ENCODE results near the gene AP2A2. TPM values are rescaled to one million over a fixed set of nuclear protein-coding genes. Genes with fewer than 3 reads are reported as not detected.
A peak's percentile ranks its signal among the peaks of the same experiment; 100 is the strongest.

Gene AP2A2
- total RNA-seq, 2 experiments from 2014 or later, result 45.9 to 46.6 TPM

- no peak for TF ChIP-seq CTCF (IDR thresholded peaks at IDR 0.05)
- ChIA-PET POLR2A (no interaction called here), CTCF (no interaction called here)
- Mint-ChIP-seq H3K36me3 (ENCODE audit: low read depth) (peaks cover 57% of the 10 kb centered on the region), H3K4me3 (no peak overlapping the region), H3K4me1 (ENCODE audit: low read depth) (peaks cover 14% of the 10 kb centered on the region), H3K9me3 (no peaks in the 10 kb centered on the region), H3K27ac (peak overlapping the region; percentile 33), H3K27me3 (no peaks in the 10 kb centered on the region)
- Histone ChIP-seq H3K27ac (ENCODE audit: low read depth in 1 of 2, low read length in 2 of 2) (no peak overlapping the region), H3K9me3 (ENCODE audit: control insufficient read depth in 1 of 2, insufficient read depth in 1 of 2, low read length in 2 of 2) (no peaks in the 10 kb centered on the region), H3K27me3 (ENCODE audit: control insufficient read depth in 1 of 2, insufficient read depth in 2 of 2, low read length in 2 of 2) (no peaks in the 10 kb centered on the region), H3K36me3 (ENCODE audit: insufficient read depth, low read length) (peaks cover 51% of the 10 kb centered on the region), H3K4me1 (ENCODE audit: insufficient read depth, low read length) (peaks cover 8% of the 10 kb centered on the region), H3K4me3 (ENCODE audit: low read length) (no peak overlapping the region)
- intact Hi-C loops (cut with DNase I, micrococcal nuclease), result no loop called here
- no peak for ATAC-seq (ENCODE audit: poor library complexity)
- DNase-seq, result no peak
These were observed 37.0 kb downstream of the AP2A2 start for GRCh38 chr11:962688-963087.

GRCh38 chr11:963852-964251, 38.2 kb downstream of the AP2A2 start:
- Mint-ChIP-seq H3K4me1 (ENCODE audit: low read depth) (peaks cover 14% of the 10 kb centered on the region), H3K9me3 (no peaks in the 10 kb centered on the region), H3K36me3 (ENCODE audit: low read depth) (peaks cover 48% of the 10 kb centered on the region), H3K4me3 (no peak overlapping the region), H3K27ac (no peak overlapping the region), H3K27me3 (no peaks in the 10 kb centered on the region)
- Histone ChIP-seq H3K36me3 (ENCODE audit: insufficient read depth, low read length) (peaks cover 47% of the 10 kb centered on the region), H3K27me3 (ENCODE audit: control insufficient read depth in 1 of 2, insufficient read depth in 2 of 2, low read length in 2 of 2) (no peaks in the 10 kb centered on the region), H3K9me3 (ENCODE audit: control insufficient read depth in 1 of 2, insufficient read depth in 1 of 2, low read length in 2 of 2) (no peaks in the 10 kb centered on the region), H3K4me3 (ENCODE audit: low read length) (no peak overlapping the region), H3K4me1 (ENCODE audit: insufficient read depth, low read length) (peaks cover 18% of the 10 kb centered on the region), H3K27ac (ENCODE audit: low read depth in 1 of 2, low read length in 2 of 2) (no peak overlapping the region)
- ChIA-PET CTCF (no interaction called here), POLR2A (no interaction called here)
- ATAC-seq (ENCODE audit: poor library complexity), result no peak
- DNase-seq, result no peak
- no peak for TF ChIP-seq CTCF (IDR thresholded peaks at IDR 0.05)
- intact Hi-C loops (cut with DNase I, micrococcal nuclease), result no loop called here

GRCh38 chr11:965206-965775, 39.6 kb downstream of the AP2A2 start:
- intact Hi-C loops (cut with DNase I, micrococcal nuclease), result no loop called here
- no peaks in the 10 kb centered on the region for H3K27me3 ChIP-seq (ENCODE audit: control insufficient read depth in 1 of 2, insufficient read depth in 2 of 2, low read length in 2 of 2)
- POLR2A ChIA-PET, result no interaction called here

More at GRCh38 chr11:965206-965775, 39.6 kb downstream of the AP2A2 start:
- DNase-seq (no peak), ATAC-seq (ENCODE audit: poor library complexity) (no peak)
- no peak for TF ChIP-seq CTCF (IDR thresholded peaks at IDR 0.05)
- Mint-ChIP-seq H3K27ac (peak overlapping the region; percentile 30), H3K4me3 (no peak overlapping the region), H3K9me3 (no peaks in the 10 kb centered on the region), H3K4me1 (ENCODE audit: low read depth) (peaks cover 23% of the 10 kb centered on the region), H3K27me3 (no peaks in the 10 kb centered on the region), H3K36me3 (ENCODE audit: low read depth) (peaks cover 48% of the 10 kb centered on the region)
- H3K27ac ChIP-seq (ENCODE audit: low read depth in 1 of 2, low read length in 2 of 2), result no peak overlapping the region
- CTCF ChIA-PET, result no interaction called here
- no peak overlapping the region for H3K4me3 ChIP-seq (ENCODE audit: low read length)
- peaks cover 32% of the 10 kb centered on the region for H3K4me1 ChIP-seq (ENCODE audit: insufficient read depth, low read length)
- H3K36me3 ChIP-seq (ENCODE audit: insufficient read depth, low read length), result peaks cover 39% of the 10 kb centered on the region
- H3K9me3 ChIP-seq (ENCODE audit: control insufficient read depth in 1 of 2, insufficient read depth in 1 of 2, low read length in 2 of 2), result no peaks in the 10 kb centered on the region

All from CD4-positive, alpha-beta T cell (primary cell).